ENCODE results near the gene WNT9B.
A peak's percentile ranks its signal among the peaks of the same experiment; 100 is the strongest.

WNT9B gene

GRCh38 chr17:46879101-46879500, 27.7 kb downstream of the WNT9B start:
- TF ChIP-seq TAF1 (IDR thresholded peaks at IDR 0.05; ENCODE audit: low read depth), result no peak
- no peak for TF ChIP-seq EP300 (IDR thresholded peaks at IDR 0.05; ENCODE audit: borderline replicate concordance)
- no peak for TF ChIP-seq TEAD4 (IDR thresholded peaks at IDR 0.05)
- no peak for TF ChIP-seq REST (IDR thresholded peaks at IDR 0.05; ENCODE audit: low read depth)
- no peak for TF ChIP-seq RAD21 (IDR thresholded peaks at IDR 0.05; ENCODE audit: low read depth)
- no peak for TF ChIP-seq CREB1 (IDR thresholded peaks at IDR 0.05; ENCODE audit: low read depth)
- TF ChIP-seq CEBPB (IDR thresholded peaks at IDR 0.05), result no peak
- TF ChIP-seq MAX (IDR thresholded peaks at IDR 0.05), result no peak
- no peak for TF ChIP-seq USF1 (IDR thresholded peaks at IDR 0.05)
- no peak for TF ChIP-seq YY1 (IDR thresholded peaks at IDR 0.05; ENCODE audit: low read depth)

GRCh38 chr17:46881015-46881414, 29.6 kb downstream of the WNT9B start:
- no peak for TF ChIP-seq TCF12 (IDR thresholded peaks at IDR 0.05; ENCODE audit: low read depth)
- TF ChIP-seq CREB1 (IDR thresholded peaks at IDR 0.05; ENCODE audit: low read depth), result no peak
- TF ChIP-seq CEBPB (IDR thresholded peaks at IDR 0.05), result no peak
- no peak for TF ChIP-seq FOXM1 (IDR thresholded peaks at IDR 0.05; ENCODE audit: borderline replicate concordance, low read depth)
- no peak for TF ChIP-seq TEAD4 (IDR thresholded peaks at IDR 0.05)
- TF ChIP-seq NFIC (IDR thresholded peaks at IDR 0.05), result no peak
- no peak for TF ChIP-seq MAX (IDR thresholded peaks at IDR 0.05)
- no peak for TF ChIP-seq USF1 (IDR thresholded peaks at IDR 0.05)
- TF ChIP-seq EGR1 (IDR thresholded peaks at IDR 0.05), result no peak
- no peak for TF ChIP-seq TAF1 (IDR thresholded peaks at IDR 0.05; ENCODE audit: low read depth)
- no peak for TF ChIP-seq REST (IDR thresholded peaks at IDR 0.05; ENCODE audit: low read depth)
- no peak for TF ChIP-seq RAD21 (IDR thresholded peaks at IDR 0.05; ENCODE audit: low read depth)
- no peak for TF ChIP-seq EP300 (IDR thresholded peaks at IDR 0.05; ENCODE audit: borderline replicate concordance)
- no peak for TF ChIP-seq YY1 (IDR thresholded peaks at IDR 0.05; ENCODE audit: low read depth)
- no peak for TF ChIP-seq ZBTB7A (IDR thresholded peaks at IDR 0.05; ENCODE audit: low read depth)

GRCh38 chr17:46882666-46883065, 31.3 kb downstream of the WNT9B start:
- TF ChIP-seq MAX (IDR thresholded peaks at IDR 0.05) (no peak), USF1 (IDR thresholded peaks at IDR 0.05) (peak; percentile 83)

- TF ChIP-seq EGR1 (IDR thresholded peaks at IDR 0.05) (no peak), NFIC (IDR thresholded peaks at IDR 0.05) (no peak), EP300 (IDR thresholded peaks at IDR 0.05; ENCODE audit: borderline replicate concordance) (no peak), CREB1 (IDR thresholded peaks at IDR 0.05; ENCODE audit: low read depth) (no peak), USF1 (IDR thresholded peaks at IDR 0.05) (no peak), TCF12 (IDR thresholded peaks at IDR 0.05; ENCODE audit: low read depth) (no peak), MAX (IDR thresholded peaks at IDR 0.05) (no peak), FOXM1 (IDR thresholded peaks at IDR 0.05; ENCODE audit: borderline replicate concordance, low read depth) (no peak), ZBTB7A (IDR thresholded peaks at IDR 0.05; ENCODE audit: low read depth) (no peak)
Observed at GRCh38 chr17:46883871-46884520, 32.6 kb downstream of the WNT9B start.

- no peak for TF ChIP-seq EGR1 (IDR thresholded peaks at IDR 0.05)
- TF ChIP-seq ZBTB7A (IDR thresholded peaks at IDR 0.05; ENCODE audit: low read depth), result no peak
- no peak for TF ChIP-seq YY1 (IDR thresholded peaks at IDR 0.05; ENCODE audit: low read depth)
- no peak for TF ChIP-seq TEAD4 (IDR thresholded peaks at IDR 0.05)
- no peak for TF ChIP-seq TAF1 (IDR thresholded peaks at IDR 0.05; ENCODE audit: low read depth)
- no peak for TF ChIP-seq RAD21 (IDR thresholded peaks at IDR 0.05; ENCODE audit: low read depth)
- TF ChIP-seq MAX (IDR thresholded peaks at IDR 0.05), result no peak
- no peak for TF ChIP-seq EP300 (IDR thresholded peaks at IDR 0.05; ENCODE audit: borderline replicate concordance)
- TF ChIP-seq CEBPB (IDR thresholded peaks at IDR 0.05), result no peak
- TF ChIP-seq CREB1 (IDR thresholded peaks at IDR 0.05; ENCODE audit: low read depth), result no peak
- TF ChIP-seq USF1 (IDR thresholded peaks at IDR 0.05), result no peak
- TF ChIP-seq FOXM1 (IDR thresholded peaks at IDR 0.05; ENCODE audit: borderline replicate concordance, low read depth), result no peak
- TF ChIP-seq REST (IDR thresholded peaks at IDR 0.05; ENCODE audit: low read depth), result no peak
- no peak for TF ChIP-seq TCF12 (IDR thresholded peaks at IDR 0.05; ENCODE audit: low read depth)
- no peak for TF ChIP-seq NFIC (IDR thresholded peaks at IDR 0.05)
Observed at GRCh38 chr17:46884552-46884951, 33.2 kb downstream of the WNT9B start.

All from Ishikawa (cell line).